Suppressor macrophage (primary cell): ENCODE results near the gene THSD7A.
"Not testable (repeated sequence)": the region's sequence is repeated elsewhere in the genome, so short reads cannot be mapped to it uniquely, and the experiment has no call there.

Source experiments
- DNase-seq, 4 experiments: peaks; one replicate each; pipeline ENCODE4 v3.0.0-alpha.2; 2020 to 2022

THSD7A gene

DNA sequence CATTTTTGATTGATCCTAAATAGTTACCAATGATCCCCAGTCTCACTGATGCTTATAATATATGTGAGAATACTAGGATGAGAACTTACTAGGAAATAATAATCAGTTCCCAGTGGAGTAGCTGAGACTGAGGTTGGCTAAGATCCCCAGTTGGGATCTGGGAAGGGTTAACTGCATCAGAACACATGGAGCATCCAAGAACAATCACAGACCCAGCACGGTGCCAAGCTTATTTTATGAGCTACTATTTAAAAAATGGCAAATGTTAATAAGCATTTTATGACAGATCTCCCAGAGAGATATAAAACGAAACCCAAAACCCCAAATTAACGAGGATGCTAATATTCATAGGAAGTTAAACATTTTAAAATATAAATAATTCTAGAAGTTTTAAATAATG, 379.5 kb downstream of the THSD7A start:
- no peak for DNase-seq

DNA sequence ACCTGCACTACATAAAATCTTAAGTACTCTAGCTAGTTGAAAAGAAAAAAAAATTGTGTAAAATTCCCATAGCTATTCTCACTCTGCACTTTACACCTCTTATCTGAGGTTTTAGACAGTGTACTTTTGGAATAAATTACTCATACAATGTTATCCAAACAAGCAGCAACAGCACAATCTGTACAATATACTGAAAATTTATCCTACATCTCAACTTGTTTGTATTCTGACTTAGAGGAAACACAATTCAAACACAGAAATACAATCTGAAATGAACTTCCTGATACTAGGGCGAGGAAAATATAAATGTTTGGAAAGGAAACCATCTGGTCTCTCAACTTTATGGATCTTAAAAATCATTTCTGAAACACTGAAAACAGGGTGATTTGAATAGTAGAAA, 381.7 kb downstream of the THSD7A start:
- DNase-seq = no peak

DNA sequence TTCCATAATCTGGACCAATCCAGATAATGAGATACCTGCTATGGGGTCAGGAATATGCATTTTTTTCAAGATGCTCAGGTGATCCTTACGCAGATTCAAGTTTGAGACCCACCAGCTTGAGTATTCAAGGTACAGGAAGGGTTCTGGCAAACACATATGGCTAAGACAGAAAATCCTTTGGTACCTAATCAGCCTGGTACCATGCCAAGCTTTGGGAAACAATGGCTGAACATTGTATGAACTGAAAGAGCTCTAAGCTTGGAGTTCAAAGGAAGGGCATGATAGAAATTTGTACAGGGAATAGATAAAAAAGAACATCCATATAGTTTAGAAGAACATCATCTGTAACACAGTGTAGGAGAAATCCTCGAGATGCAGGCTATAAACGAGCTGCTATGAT, 382.7 kb downstream of the THSD7A start:
- no peak for DNase-seq

DNA sequence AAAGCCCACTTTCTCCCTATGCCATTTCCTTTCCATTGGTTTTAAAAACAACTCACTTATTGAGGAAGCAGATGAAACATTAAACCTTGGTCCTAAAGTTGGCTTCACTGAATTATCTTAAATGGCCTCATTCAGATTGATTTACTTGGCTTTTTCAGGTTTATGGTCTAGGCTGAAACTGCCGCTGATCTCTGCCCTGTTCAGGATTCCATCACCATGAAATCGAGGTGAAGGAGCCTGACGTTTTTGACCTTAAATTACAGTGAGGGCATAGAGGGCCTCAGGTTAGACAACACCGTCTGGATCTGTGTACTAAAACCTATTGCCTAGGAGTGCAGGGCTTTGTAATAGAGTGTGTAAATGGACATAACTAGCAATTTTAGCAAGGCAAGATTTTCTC, 383.7 kb downstream of the THSD7A start:
- no peak for DNase-seq

DNA sequence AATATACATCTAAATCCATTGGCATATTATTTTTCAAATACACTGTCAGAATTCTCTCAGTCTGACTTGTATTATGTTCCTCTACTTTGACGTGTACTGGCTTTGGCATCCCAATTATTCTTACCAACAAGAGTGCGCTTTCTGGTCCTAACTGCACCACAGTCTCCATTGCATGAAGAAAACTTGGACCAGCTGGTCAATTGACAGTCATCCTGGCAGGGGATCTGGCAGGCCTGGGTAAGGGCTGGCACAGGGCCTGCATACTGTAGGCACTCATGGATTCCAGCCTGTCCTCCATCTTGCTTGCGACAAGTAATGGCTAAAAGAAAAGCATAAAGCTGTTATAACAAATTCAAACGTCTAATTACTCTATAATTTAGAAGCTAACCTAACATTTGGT, 384.9 kb downstream of the THSD7A start:
- no peak for DNase-seq

DNA sequence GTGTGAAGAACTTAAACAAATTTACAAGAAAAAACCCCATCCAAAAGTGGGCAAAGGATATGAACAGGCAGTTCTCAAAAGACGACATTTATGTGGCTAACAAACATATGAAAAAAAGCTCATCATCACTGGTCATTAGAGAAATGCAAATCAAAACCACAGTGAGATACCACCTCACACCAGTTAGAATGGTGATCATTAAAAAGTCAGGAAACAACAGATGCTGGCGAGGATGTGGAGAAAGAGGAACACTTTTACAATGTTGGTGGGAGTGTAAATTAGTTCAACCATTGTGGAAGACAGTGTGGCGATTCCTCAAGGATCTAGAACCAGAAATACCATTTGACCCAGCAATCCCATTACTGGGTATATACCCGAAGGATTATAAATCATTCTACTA, 388.1 kb downstream of the THSD7A start:
- not testable (repeated sequence) for DNase-seq

DNA sequence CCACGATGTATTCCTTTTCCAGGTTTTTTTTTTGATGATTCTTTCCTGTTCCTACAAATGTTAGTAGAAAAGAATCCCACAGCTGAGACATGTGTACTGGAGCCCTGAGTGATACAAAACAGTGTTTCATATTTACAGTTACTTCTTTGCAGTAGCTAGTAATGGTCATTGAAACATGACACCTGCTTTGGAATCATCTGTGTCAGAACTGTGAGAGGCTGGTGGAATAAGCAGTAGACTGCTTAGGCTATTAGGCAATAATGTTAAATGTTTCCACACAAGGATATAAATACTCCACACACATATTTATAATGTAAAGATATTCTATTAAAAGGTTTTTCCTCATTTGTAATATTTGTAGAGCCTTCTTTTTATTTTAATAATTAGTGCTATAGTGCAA, 394.0 kb downstream of the THSD7A start:
- no peak for DNase-seq

DNA sequence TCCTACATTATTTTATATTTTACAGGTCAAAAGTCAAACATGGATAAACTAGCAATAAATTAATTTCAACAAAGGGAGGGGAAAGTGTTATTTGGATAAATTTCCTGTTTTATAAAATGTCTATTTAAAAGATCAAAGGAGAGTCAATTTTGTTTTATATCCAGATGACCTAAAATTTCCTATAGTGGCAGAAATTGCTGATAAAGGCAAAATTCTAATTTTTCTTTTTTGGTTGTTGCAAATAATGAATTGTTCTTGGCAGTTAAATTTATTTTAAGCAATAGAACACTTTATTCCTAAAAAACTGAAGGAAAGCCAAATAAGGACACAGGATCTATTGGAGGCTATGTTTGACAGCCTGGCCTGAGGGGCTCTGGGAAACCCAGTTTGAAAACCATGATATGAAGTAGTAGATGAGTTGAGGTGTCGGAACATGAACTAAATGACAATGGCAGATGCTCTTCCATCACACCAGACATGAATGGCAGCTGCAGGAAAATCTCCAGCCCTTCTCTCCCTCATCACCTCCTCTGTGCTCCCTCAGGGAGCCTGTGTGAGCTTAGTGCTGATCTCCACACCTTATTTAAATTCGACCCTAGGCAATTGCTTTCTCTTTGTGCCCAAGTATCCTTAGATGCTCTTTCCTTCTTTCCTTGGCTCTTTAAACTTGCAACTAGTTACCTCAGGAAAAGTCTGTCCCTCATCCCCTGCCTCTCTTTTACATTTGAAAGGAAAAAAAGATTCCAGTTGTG, 395.0 kb downstream of the THSD7A start:
- DNase-seq = no peak

DNA sequence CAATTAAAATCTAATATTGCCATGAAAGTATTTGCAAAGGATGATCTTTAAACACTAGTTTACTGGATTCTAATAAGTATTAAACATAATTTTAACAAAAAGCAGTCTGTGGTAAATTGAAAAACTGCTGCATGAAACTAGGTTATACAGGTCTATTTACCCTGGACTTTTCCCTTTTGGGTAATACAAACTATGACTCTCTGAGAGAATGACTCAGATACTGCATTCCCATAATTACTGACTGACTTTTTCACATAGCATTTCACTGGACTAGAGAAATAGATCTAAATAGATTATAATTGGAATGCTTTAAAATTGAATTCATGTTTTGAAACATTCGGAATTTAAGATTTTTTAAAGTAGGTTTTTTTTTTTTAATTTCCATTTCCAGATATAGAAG, 395.7 kb downstream of the THSD7A start:
- no peak for DNase-seq

DNA sequence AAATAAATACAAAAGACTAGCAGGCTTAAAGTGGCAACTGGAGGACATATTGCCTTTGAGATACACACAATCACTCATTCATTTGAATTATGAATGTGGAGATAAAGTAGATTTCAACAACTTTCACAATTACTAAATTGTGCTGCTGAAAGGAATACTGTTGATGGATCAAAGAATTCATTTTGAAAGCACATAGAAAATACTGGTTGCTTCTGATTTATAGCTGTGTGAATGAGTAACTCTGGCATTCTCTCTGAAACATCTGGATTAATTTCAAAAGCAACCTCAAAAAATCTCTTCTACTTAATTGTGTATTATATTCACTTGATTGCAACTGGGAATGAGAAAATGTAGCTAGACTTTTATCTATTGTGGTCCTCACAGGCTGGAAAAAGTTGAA, 397.6 kb downstream of the THSD7A start:
- no peak for DNase-seq

DNA sequence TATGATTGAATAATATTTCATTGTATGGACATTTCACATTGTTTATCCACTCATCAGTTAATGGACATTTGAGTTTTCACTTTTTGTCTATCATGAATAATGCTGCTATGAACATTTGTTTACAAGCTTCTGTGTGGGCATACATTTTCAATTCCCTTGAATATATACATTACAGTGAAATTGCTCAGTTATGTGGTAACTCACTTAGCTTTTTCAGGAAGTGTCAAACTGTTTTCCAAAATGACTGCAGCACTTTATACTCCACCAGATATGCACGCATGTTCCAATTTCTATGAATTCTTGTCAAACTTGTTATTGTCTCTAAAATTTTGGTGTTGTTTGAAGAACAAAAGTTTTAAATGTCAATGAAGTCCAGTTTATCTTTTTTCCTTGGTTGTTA, 401.2 kb downstream of the THSD7A start:
- peak; percentile 2 to 64 (median 28) for DNase-seq

DNA sequence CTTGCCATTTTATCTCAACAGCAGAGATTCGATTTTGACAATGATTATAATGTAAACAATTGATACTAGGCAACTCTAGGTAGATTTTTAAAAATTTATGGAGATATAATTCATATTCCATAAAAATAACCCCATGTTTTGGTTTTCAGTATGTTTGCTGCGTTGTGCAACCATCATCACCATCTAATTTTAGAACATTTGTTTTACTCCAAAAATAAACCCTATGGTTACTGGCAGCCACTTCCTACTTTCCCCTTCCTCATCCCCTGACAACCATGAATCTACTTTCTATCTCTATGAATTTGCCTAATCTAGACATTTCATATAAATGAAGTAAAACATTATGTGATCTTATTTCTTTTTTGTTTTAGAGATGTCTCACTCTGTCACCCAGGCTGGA, 401.9 kb downstream of the THSD7A start:
- DNase-seq = peak; percentile 21 to 68 (median 52)

DNA sequence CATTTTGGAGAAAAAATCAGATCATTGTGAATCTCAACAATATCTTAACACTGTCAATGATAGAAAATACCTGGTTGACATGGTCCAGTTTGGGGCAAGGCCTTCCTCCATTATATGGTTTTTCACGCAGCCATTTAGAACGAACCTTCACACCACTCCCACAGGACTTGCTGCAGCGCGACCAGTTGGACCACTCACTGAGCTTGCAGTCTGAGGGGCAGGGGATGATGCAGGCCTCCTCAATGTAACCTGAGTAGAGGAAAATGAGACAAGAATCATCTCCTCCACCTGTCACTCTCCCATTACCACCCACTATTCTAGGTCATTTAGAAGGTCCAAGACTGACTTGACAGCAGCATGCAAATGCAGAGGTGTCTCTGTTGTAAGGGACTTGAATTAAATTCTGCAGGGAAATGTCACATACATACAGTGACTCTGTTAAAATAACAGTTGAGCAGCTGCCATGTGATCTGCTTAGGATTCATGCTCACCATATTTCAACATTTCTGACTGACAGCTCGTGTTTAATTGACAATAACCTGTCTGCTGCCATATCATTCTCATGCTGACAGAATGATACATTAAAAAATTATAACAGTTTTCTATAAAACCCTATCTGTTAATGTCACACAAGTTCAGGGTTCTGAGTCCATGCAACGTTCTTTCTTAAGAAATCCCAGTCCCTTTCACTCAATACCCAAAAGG, 403.0 kb downstream of the THSD7A start:
- peak; percentile 2 to 36 (median 24) for DNase-seq

DNA sequence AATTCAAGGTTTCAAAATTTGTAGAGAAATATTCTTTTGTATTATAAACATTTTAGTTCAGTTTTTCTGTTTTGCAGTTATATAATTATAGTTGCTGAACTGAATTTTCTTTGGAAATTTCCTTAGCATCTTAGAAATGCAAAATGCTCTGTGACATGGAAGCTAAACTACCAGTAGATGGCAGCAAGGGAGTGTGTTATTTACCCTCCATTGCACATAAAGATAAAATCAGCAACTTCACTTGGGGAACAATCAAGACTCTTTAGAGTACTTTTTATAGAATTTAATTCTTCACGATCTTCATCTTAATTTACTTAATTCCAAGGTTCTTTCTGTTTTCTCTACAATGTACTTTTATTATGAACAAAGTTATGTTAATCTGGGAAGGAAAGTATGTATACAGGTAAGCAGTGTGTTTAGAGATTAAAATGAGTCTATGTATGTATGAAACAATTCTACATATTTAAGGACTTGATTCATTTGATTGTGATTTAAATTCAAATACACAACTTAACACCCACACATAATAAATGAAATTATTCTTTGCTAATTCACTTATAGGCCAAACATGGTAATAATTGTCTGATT, 404.2 kb downstream of the THSD7A start:
- DNase-seq = peak; percentile 50 to 87 (median 70)

DNA sequence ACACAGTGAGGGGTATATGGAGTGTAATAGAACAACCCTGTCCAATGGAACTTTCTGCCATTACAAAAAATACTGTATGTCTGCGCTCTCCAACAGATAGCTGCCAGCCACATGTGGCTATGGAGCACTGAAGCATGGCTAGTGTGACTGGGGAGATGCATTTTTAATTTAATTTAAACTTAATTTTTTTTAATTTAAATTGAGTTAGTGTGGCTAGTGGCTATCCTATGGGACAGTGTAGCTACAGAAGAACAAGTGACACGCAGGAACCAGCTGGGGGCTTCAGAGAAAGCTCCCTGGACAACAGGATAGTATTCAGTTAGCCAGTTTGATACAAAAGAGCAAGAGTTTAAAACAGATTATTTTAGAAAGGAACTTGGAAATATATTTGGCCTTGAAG, 408.0 kb downstream of the THSD7A start:
- DNase-seq = no peak

DNA sequence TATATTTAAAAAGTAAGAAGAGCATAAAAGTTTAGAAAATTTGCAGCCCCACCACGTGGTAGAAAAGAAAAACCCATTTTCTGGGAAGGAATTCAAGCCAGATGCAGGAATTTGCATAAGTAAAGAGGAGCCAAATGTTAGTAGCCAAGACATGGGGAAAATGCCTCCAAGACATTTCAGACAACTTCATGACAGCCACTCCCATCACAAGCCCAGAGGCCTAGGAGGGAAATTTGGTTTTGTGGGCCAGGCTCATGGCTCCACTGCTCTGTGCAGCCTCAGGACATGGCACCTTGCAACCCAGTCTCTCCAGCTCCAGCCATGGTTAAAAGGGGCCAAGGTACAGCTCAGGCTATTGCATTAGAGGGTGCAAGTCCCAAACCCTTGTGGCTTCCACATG, 411.9 kb downstream of the THSD7A start:
- DNase-seq = no peak

DNA sequence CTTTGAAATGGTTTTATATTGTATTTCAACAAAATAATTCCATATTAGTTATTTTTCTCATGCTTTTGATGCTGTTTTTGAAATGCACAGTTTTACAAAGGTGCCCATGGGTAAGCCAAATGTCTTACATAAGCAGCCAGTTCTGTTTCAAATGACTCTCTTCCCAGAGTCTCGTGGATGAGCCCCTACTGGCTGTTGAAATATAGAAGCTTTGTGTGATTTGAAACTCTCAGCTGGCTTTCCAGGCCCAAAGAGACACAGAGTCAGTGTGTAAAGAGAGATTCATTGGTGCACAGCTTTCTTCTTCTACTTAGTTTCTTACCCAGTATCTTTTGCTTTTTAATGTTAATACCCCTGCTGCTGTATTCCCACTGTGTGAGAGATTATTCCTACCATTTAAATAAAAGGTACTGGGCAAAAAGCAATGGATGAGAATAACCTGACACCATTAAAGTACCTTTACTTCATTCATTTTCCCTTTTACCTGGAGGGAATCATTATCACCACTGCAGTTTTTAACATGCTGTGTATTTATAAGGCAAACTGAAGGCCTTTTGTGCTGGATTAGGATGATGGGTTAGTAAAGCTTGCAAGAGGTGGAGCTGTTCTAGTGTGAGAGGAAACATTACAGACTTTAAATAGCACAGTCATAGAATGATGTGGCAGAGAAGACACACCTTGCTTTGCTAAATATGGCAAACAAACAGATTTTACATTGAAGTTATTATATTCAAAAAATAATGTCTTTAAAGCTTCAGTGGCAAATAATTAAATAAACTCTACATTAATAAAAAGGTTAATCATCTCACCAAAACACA, 415.1 kb downstream of the THSD7A start:
- DNase-seq = no peak

DNA sequence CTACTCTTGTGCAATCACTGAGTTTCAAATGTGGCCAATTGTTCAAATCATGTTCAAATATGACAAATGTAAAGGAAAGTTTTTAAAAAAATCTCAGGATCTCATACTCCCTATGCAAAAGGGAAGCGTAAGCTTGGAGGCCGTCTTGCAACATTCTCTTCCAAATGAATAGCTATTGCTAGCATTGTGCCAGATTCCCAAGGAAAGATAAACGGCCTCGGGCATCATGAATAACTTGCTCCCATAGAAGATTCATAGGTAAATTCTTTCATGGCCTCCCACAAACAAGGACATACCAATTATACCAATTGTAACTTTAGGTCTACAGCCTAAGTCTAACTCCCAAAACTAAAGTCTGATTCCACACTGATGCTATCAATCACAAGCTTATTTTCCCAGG, 416.9 kb downstream of the THSD7A start:
- no peak for DNase-seq

DNA sequence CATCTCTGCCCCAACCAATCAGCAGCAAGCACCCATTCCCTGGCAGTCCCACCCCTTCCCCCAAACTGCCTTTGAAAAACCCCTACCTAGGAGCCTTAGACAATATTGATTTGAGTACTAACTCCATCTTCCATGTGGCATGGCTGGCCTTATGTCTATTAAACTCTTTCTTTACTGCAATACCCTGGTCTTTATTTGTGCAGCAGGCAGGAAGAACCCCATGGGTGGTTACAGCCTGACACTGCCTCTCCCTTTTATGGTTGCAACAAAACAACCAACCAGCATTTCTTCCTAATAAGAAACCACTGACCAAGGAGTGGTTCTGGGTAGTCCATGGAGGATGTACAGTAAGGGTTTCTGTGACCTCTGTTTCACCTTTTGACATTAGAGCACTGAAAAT, 418.1 kb downstream of the THSD7A start:
- DNase-seq = no peak

DNA sequence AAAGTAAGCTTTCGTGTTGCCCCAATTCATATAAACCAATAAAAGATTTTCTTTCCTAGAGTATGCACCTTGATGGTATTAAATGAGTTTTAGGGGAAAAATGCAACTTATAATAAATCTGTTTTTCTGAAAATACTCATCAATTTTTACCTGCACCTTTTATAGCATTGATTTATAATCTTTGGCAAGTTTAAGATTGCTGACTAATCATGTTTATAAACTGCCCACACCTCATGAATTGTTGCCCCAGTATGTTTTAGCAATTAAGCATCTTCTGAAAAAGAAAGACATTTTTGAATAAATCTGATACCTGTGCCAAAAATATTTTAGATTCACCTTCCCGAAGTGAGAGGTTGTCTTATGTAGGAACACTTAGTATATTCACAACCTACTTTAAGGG, 420.0 kb downstream of the THSD7A start:
- no peak for DNase-seq

DNA sequence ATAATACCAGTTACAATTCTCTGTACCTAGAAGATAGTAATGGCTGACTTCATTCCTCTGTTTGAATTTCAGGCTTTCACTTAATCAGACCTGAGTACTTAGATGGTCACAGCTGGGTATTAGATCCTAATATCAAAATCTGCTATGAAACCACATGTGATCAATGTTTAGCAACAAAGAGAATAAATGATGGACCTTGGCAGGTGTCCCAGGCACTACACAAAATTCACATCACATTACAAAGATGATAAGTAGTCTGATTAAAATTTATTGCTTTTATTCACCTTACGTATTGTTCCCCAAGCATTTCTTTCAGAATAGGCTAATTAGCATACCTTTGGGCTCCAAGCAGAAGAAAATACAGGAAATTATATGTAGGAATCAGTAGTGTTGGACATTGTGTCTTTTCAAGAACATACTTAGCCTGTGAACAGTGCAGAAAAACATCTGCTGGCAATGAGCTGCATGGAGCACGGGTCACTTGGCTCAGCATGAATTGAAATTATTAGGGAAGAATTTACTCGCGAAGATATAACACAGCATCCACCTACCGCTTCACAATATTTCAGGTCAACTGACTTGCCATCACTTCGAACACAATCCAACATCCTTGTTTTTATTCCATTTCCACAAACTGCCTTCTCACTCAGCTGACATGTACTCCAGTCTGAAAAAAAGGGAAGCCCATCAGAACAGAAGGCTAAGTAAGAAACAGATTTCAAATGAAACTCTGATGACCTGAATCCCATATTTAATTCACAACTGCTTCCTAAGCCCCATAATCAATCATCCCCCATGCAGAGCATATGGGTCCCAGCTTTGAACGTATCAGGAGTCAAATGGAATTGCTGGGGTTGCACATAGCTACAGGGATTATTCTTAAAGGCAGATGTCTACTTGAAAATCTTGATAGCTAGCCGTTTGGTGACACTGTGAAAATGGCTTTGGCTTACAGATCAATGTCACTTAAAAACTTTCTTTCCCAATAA, 421.0 kb downstream of the THSD7A start:
- DNase-seq = no peak

DNA sequence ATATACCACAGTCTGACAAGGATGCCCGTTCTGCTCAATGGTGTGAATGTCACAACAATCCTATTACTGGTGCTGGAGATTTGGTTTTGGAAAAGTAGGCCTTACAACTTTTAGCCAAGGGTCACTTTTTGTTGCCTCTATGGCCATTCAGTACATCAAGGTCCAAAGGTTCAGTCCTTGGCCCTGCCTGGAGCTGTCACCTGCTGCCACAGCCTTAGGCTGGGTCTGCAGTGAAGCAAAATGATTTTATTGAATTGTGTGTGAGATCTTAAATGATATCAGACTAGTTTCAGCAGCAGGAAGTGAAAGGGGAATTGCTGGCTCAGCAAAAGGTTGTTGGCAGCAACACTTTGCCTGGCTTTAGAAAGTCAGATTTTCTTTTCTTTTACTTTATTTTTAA, 427.6 kb downstream of the THSD7A start:
- peak in 1 of 4 experiments; percentile 5 for DNase-seq
